ENCODE measurements around the gene ATP2B3.
A peak's percentile ranks its signal among the peaks of the same experiment; 100 is the strongest.
"Not testable (repeated sequence)": the region's sequence is repeated elsewhere in the genome, so short reads cannot be mapped to it uniquely, and the experiment has no call there.

ATP2B3 gene

DNA sequence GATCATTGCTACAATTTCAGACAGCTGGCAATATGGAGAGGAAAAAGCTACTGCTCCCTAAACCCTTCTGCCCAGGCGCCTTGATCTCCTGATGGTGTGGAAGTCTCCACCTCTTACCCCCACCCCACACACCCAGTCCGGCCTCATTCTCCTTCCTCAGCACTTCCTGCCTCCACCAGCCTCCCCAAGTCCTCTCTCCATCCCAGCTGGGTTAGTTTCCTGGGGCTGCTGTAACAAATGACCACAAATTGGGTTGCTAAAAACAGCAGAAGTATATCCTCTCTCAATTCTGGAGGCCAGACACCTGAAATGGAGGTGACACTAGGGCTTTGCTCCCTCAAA, 82.6 kb downstream of the ATP2B3 start:
- no peak for DNase-seq (ENCODE audit: low read depth in 1 of 2, low spot score in 1 of 2)
- in situ Hi-C loops (cut with HindIII; ENCODE audit: low pct_unique_long_range_greater_than_20kb, low sequenced_read_pairs): no loop called here
- TF ChIP-seq JUND (IDR thresholded peaks at IDR 0.05; ENCODE audit: low read depth): no peak

DNA sequence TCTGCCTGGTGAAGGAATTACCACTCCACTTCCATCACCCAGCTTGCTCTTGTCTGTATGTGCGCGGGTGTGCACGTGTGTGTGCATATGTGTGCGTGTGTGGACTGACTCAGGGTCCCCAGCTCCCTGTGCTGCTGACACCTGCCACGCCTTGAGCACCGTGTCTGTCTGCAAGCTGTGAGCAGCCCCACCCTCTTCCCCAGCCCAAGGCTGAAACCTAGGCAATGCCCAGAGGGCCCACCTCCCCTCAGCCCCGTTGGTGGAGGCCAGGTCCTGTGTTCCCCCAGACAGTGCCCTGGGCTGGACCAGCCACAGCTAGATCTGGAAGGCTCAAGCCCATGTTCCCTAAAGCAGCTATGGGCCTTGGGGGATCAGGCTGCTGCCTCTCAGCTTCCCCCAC, 83.5 kb downstream of the ATP2B3 start:
- in situ Hi-C loops (cut with HindIII; ENCODE audit: low pct_unique_long_range_greater_than_20kb, low sequenced_read_pairs): no loop called here
- no peak for TF ChIP-seq JUND (IDR thresholded peaks at IDR 0.05; ENCODE audit: low read depth)
- no peak for DNase-seq (ENCODE audit: low read depth in 1 of 2, low spot score in 1 of 2)

DNA sequence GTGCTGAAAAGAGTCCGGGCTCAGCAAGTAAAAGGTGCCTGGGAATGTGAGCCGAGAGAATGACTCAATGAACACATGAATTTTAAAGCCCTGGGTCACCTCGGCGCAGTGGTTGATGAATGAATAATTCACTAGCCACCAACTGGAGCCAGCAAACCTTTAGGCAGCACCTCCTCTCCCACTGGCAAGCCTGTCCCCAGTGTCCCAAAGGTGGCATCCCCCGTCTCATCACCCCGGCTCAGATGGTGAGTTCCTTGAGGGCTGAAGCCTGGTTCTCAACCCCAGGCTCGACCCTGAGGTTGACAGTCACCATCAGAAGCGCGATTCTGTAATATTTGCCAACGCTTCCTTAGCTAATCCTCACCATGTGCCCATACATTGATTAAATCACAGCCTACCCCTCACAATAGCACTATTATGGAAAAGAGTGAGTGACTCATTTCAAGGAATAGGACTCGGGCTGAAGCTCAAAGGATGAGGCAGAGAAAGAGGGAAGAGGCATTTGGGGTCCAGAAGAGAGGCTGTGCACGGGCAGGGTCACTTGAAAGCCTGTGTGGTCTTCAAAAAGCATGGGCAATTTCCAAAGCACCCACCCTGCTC, 84.2 kb downstream of the ATP2B3 start:
- no peak for DNase-seq (ENCODE audit: low read depth in 1 of 2, low spot score in 1 of 2)
- no peak for TF ChIP-seq JUND (IDR thresholded peaks at IDR 0.05; ENCODE audit: low read depth)
- in situ Hi-C loops (cut with HindIII; ENCODE audit: low pct_unique_long_range_greater_than_20kb, low sequenced_read_pairs): no loop called here

DNA sequence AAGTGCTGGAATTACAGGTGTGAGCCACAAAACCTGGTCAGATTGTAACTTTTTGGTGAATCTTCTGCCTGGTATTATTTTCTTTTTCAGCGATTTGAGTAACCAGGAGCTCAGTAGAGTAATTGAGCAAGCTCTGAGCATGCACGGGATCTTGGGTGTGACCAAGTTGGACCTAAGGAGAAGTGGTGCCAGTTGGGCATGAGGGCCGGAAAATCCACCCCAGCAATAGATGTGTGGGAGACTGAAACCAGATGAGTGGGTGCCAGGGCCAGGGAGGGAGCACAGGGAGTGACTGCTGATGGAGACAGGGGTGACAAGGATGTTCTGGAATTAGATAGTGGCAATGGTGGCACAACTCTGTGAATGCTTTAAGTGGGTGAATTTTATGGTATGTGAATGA, 85.2 kb downstream of the ATP2B3 start:
- TF ChIP-seq JUND (IDR thresholded peaks at IDR 0.05; ENCODE audit: low read depth): no peak
- DNase-seq (ENCODE audit: low read depth in 1 of 2, low spot score in 1 of 2): no peak
- in situ Hi-C loops (cut with HindIII; ENCODE audit: low pct_unique_long_range_greater_than_20kb, low sequenced_read_pairs): no loop called here

DNA sequence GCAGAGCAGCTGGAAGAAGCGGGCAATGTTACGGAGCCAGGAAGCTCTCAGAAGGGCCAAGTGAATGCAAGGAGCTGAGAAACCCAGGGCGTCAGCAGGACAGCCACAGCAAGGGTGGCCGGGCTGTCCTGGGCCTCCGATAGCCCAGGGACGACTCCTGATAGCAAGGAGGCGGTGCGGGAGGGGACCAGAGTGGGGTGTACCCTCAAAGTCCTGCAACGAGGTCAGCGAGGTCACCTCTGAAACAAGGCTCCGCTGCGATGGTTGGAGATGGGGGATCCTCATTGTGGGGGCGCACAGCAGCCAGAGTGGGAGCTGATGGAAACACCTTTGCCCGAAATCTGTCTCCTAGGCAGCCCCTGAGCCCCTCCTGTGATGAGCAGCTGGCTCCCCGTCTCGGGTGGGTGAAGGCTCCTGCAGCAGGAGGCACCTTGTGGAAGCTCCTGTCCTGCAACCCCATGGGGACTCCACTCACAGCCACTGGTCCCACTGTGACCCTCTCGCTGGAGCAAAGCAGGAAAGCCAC, 85.8 kb downstream of the ATP2B3 start:
- no peak for TF ChIP-seq JUND (IDR thresholded peaks at IDR 0.05; ENCODE audit: low read depth)
- in situ Hi-C loops (cut with HindIII; ENCODE audit: low pct_unique_long_range_greater_than_20kb, low sequenced_read_pairs): no loop called here
- DNase-seq (ENCODE audit: low read depth in 1 of 2, low spot score in 1 of 2): no peak

DNA sequence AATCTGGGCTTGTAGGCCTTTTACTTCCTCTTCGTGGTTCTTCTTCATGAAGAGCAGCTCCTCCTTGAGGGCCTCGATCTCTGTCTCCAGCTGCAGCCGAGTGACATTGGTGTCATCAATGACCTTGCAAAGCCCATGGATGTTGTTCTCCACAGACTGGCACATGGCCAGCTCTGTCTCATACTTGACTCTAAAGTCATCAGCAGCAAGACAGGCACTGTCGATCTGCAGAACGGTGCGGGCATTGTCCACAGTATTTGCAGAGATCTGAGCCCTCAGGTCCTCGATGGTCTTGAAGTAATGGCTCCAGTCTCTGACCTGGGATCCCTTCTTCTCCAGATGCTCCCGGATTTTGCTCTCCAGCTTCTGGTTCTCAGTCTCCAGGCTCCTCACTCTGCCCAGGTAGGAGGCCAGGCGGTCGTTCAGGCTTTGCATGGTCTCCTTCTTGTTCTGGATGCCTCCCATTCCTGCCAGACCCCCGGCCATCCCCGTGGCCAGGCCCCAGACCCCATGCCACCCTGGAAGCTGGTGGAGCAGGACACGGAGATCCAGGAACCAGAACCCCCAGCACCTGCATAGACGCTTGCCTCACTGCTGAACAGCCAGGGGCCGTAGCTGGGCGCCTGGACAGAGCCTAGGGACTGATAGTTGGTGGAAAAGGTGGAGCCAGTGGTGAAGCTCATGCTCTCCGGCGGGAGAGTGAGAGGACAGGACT, 87.4 kb downstream of the ATP2B3 start:
- DNase-seq (ENCODE audit: low read depth in 1 of 2, low spot score in 1 of 2); in situ Hi-C loops (cut with HindIII; ENCODE audit: low pct_unique_long_range_greater_than_20kb, low sequenced_read_pairs): not testable (repeated sequence)

DNA sequence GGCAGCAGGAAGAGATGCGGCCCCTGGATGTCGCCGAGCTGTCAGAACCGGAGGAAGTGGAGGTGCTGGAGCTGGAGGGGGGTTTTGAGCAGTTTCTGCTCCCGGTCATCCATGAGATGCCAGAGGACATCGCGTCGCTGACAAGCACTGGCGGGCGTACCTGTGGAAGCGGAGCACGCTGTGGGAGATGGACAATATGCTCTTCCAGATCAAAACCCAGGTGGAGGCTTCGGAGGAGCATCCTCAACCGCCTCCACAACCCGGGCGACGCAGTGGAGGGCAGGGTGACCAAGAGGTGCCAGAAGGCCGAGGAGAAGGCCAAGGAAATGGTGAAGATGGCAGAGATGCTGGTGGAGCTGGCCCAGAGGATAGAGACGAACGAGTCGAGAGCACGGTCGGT, 89.1 kb downstream of the ATP2B3 start:
- DNase-seq (ENCODE audit: low read depth in 1 of 2, low spot score in 1 of 2): no peak
- TF ChIP-seq JUND (IDR thresholded peaks at IDR 0.05; ENCODE audit: low read depth): no peak
- in situ Hi-C loops (cut with HindIII; ENCODE audit: low pct_unique_long_range_greater_than_20kb, low sequenced_read_pairs): no loop called here

DNA sequence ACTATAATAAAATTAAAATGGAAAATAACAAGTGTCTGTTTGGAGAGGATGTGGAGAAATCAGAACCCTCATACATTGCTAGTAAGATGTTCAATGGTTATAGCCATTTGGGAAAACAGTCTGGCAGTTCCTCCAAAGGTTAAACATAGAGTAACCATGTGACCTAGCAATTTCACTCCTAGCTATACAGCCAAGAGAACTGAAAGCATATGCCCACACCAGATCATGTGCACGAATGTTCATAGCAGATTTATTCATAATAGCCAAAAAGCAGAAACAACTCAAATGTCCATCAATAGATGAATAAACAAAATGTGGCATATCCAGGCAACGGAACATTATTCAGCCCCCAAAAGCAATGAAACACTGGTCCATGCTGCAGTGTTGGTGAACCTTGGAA, 90.9 kb downstream of the ATP2B3 start:
- in situ Hi-C loops (cut with HindIII; ENCODE audit: low pct_unique_long_range_greater_than_20kb, low sequenced_read_pairs): no loop called here
- no peak for DNase-seq (ENCODE audit: low read depth in 1 of 2, low spot score in 1 of 2)
- TF ChIP-seq JUND (IDR thresholded peaks at IDR 0.05; ENCODE audit: low read depth): no peak

DNA sequence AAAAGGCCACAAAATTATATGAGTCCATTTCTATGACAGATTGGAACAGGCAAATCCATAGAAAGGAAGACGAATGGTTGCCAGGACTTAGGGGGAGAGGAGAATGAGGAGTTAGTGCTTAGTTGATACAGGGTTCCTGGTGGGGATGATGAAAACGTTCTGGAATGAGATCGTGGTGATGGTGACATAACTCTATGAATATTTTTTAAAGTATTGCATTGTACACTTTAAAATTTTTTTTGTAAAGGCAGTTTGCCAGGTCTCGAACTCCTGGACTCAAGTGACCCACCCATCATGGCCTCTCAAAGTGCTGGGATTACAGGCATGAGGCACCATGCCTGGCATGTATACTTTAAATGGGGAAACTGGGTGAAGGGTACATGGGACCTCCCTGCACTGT, 91.4 kb downstream of the ATP2B3 start:
- in situ Hi-C loops (cut with HindIII; ENCODE audit: low pct_unique_long_range_greater_than_20kb, low sequenced_read_pairs): no loop called here
- DNase-seq (ENCODE audit: low read depth in 1 of 2, low spot score in 1 of 2): no peak
- TF ChIP-seq JUND (IDR thresholded peaks at IDR 0.05; ENCODE audit: low read depth): no peak

DNA sequence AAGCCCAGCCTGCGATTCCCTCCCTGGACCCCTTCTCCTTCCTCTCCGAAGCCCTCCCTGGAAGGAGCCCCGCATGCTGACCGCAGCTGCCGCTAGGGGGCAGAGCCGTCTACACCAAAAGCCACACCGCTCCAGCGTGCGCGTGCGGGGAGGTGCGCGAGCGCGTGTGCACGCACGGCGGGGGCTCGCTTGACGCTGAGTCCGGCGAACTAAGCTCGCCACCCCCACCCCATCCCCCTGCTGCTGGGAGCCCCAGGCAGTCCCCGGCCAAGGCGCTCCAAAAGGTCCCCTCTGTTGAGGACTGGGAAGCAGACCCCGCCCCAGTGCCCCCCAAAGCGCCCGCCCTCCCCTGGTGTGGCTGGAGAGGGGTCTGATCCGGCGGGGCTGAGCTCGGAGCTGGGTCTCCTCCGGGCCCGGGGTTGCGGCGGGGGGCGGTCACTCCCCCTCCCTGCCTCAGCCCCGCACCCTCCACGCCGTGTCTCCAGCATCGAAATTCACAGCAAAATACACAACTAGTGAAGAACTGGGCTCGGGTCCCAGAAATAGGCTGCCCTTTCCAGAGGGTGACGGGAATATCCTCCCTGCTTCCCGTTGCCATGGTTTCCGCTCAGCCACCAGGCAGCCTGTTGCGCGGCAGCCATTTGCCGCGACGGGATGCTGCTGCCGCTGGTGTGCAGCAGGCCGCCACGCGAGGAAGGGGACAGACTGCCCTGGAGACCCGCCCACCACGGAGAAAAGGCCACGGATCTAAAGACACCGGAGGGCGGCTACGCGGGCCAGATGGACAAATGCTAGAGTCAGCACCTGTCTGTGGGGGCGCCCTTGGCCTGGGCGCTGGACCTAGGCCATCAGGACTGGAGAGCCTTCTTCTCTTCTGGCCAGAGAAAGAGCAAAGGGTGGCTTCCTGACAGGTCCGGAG, 92.7 kb downstream of the ATP2B3 start:
- no peak for TF ChIP-seq JUND (IDR thresholded peaks at IDR 0.05; ENCODE audit: low read depth)
- in situ Hi-C loops (cut with HindIII; ENCODE audit: low pct_unique_long_range_greater_than_20kb, low sequenced_read_pairs): no loop called here
- DNase-seq (ENCODE audit: low read depth in 1 of 2, low spot score in 1 of 2): peak; percentile 45 to 69

DNA sequence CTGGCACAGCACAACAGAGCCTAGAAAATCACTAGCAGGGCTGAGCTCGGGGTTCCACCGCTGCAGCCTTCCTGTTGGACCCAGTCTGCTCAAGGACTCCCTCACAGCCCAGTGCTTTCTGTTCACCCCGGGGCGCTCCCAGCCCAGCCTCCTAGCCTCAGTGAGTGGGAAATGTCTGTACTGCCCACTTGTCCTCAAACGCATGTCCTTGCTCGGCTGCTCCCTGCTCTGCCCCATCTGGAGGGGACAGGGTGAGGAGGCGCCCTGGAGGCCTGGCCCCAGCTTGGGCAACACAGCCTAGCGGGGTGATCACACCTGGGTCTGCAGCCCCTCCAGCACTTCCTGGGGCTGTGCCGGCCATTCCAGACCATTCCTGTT, 93.4 kb downstream of the ATP2B3 start:
- DNase-seq (ENCODE audit: low read depth in 1 of 2, low spot score in 1 of 2): no peak
- in situ Hi-C loops (cut with HindIII; ENCODE audit: low pct_unique_long_range_greater_than_20kb, low sequenced_read_pairs): no loop called here
- TF ChIP-seq JUND (IDR thresholded peaks at IDR 0.05; ENCODE audit: low read depth): no peak

DNA sequence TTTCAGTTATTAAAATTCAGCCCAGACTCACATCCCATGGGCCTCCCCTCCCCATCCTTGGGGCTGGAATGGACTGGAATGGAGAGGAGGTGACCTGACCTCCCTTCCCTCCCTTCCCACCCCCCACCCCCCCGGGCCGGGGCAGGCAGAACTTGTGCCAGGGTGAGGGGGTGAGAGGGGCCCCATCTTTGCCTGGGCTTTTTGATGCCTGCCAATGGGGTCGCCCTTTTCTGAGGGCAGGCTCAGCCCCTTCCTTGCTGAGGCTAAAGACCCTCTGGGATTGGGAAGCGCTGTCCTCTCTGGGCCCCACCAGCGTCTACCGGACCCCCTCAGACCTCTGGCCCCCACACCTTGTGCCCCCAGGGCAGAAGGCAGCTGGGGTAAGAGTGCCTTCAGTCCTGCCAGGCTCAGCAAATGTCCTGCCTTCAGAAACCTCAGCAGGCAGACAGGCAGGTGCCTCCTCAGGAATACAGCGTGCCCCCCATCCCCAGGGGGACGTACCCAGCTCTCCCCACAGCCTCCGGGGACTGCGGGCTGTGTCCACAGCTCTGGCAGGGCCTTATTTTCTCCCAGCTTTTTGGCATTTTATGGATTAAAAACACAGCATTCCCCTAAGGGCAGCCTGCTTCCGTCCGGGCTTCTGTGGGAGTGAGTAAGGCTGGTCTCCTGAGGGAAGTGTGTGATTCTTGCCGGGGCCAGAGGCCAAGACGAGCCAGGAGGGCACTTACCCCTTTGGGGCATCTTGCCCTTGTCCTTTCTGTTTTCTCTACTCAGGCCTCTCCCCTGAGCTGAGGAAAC, 94.1 kb downstream of the ATP2B3 start:
- in situ Hi-C loops (cut with HindIII; ENCODE audit: low pct_unique_long_range_greater_than_20kb, low sequenced_read_pairs): no loop called here
- DNase-seq (ENCODE audit: low read depth in 1 of 2, low spot score in 1 of 2): no peak
- no peak for TF ChIP-seq JUND (IDR thresholded peaks at IDR 0.05; ENCODE audit: low read depth)

Data from T47D (cell line).